HCT116 (cell line): ENCODE data around the gene ZNF426. TPM values are rescaled to one million over a fixed set of nuclear protein-coding genes. Genes with fewer than 3 reads are reported as not detected.

Experiments used
- ATAC-seq: fragments of 200-7000 bp; cut with Tn5 transposase; 2 replicates; pipeline ENCODE4 v1.9.1; 2020; ENCODE audit warnings: mild to moderate bottlenecking, moderate library complexity
- BruUV-seq: library from RNA; stranded (reverse); fragments of 400-500 nt; replicated peaks from 2 replicates; lab custom pipeline; 2021; lab: Mats Ljungman, UMichigan
- CTCF ChIA-PET: fragments of 300-600 bp; sonication (Branson Sonifier 250); formaldehyde crosslinking; loops from one replicate; lab custom pipeline; 2021; ENCODE audit warnings: antibody characterized with exemption; lab: Charles Lee
- POLR2A ChIA-PET: fragments of 300-600, 350-600 bp; sonication (Branson Sonifier 250); formaldehyde crosslinking; loops from one replicate; lab custom pipeline; 2021; ENCODE audit warnings: antibody characterized with exemption; lab: Charles Lee
- RAD21 ChIA-PET, 2 experiments: fragments of 300-600 bp; sonication (Branson Sonifier 250); formaldehyde crosslinking; loops; one replicate each; lab custom pipeline; 2023; ENCODE audit warnings: low total read pairs in 2 of 2; ENCODE audit not compliant: uncharacterized antibody in 2 of 2, unreplicated experiment in 2 of 2, low non-redundant PET in 1 of 2; lab: Charles Lee
- DNase-seq: peaks from one replicate; pipeline ENCODE4 v3.0.0-alpha.2; 2010; ENCODE audit warnings: low read depth, low spot score
- H2AFZ ChIP-seq: fragments of 200-600 bp; shearing (Covaris generic), sonication (generic); 2 replicates; pipeline ENCODE4 v1.6.1; 2017; ENCODE audit warnings: low read depth, mixed run types, mixed read lengths, antibody characterized with exemption, low read length; ENCODE audit not compliant: poor library complexity, severe bottlenecking
- H3K27ac ChIP-seq: 2 replicates; pipeline ENCODE4 v1.5.1; 2012; ENCODE audit warnings: low read depth, low read length
- H3K27me3 ChIP-seq: fragments of 200-600 bp; sonication (generic); 2 replicates; pipeline ENCODE4 v1.6.1; 2016; ENCODE audit warnings: mixed run types, low read length, mixed read lengths; ENCODE audit not compliant: insufficient read depth
- H3K36me3 ChIP-seq, 2 experiments: fragments of 200-500 bp in 1 of 2; fragments of 200-600 bp in 1 of 2; sonication (Bioruptor generic) in 1 of 2; sonication (generic) in 1 of 2; 2 replicates each; pipeline versions ENCODE4 v1.5.1 to v1.6.1; 2014 to 2016; ENCODE audit warnings: low read length in 2 of 2, inconsistent platforms in 1 of 2, mixed read lengths in 1 of 2, mixed run types in 1 of 2; ENCODE audit not compliant: insufficient read depth in 2 of 2, control insufficient read depth in 1 of 2
- H3K4me1 ChIP-seq, 2 experiments: fragments of 200-600 bp in 1 of 2; sonication (generic) in 1 of 2; 2 replicates each; pipeline versions ENCODE4 v1.5.1 to v1.6.1; 2012 to 2017; ENCODE audit warnings: low read length in 2 of 2, inconsistent platforms in 1 of 2, mild to moderate bottlenecking in 1 of 2, mixed read lengths in 1 of 2, mixed run types in 1 of 2, moderate library complexity in 1 of 2; ENCODE audit not compliant: insufficient read depth in 2 of 2, control insufficient read depth in 1 of 2
- H3K4me2 ChIP-seq: fragments of 200-600 bp; sonication (generic); 2 replicates; pipeline ENCODE4 v1.6.1; 2017; ENCODE audit warnings: mixed run types, low read length, mixed read lengths
- H3K4me3 ChIP-seq, 2 experiments: fragments of 200-600 bp in 1 of 2; sonication (generic) in 1 of 2; replicated peaks in 1 of 2; 2 replicates each; pipeline ENCODE4 v1.5.1; 2011 to 2016; ENCODE audit warnings: low read length in 2 of 2, control low read depth in 1 of 2, low read depth in 1 of 2, mild to moderate bottlenecking in 1 of 2, mixed read lengths in 1 of 2, mixed run types in 1 of 2
- H3K79me2 ChIP-seq: fragments of 200-600 bp; sonication (generic); 2 replicates; pipeline ENCODE4 v1.6.1; 2017; ENCODE audit warnings: mild to moderate bottlenecking, mixed run types, low read length, moderate library complexity, mixed read lengths; ENCODE audit not compliant: insufficient read depth
- H3K9ac ChIP-seq: fragments of 200-600 bp; sonication (generic); 2 replicates; pipeline ENCODE4 v1.6.1; 2016; ENCODE audit warnings: low read length, mixed read lengths
- H3K9me2 ChIP-seq: fragments of 200-600 bp; sonication (generic), shearing (Covaris generic); 2 replicates; pipeline ENCODE4 v1.6.1; 2017; ENCODE audit warnings: mixed run types, mild to moderate bottlenecking, moderate library complexity; ENCODE audit not compliant: insufficient read depth
- H3K9me3 ChIP-seq, 2 experiments: fragments of 200-500 bp in 1 of 2; fragments of 200-600 bp in 1 of 2; sonication (Bioruptor generic) in 1 of 2; sonication (generic) in 1 of 2; 2 replicates each; pipeline ENCODE4 v1.6.1; 2014 to 2017; ENCODE audit warnings: low read length in 2 of 2, mixed read lengths in 2 of 2, inconsistent platforms in 1 of 2, low read depth in 1 of 2, mild to moderate bottlenecking in 1 of 2, mixed run types in 1 of 2, moderate library complexity in 1 of 2; ENCODE audit not compliant: control insufficient read depth in 1 of 2, insufficient read depth in 1 of 2
- H4K20me1 ChIP-seq: fragments of 200-600 bp; sonication (generic), shearing (Covaris generic); 2 replicates; pipeline ENCODE4 v1.6.1; 2017; ENCODE audit warnings: mixed run types, mild to moderate bottlenecking, moderate library complexity; ENCODE audit not compliant: insufficient read depth
- CBX3 ChIP-seq: IDR thresholded peaks from 2 replicates; pipeline ENCODE4 v1.6.1; 2012; ENCODE audit warnings: low read depth
- EGR1 ChIP-seq: IDR thresholded peaks from 2 replicates; pipeline ENCODE4 v1.6.1; 2012; ENCODE audit warnings: low read depth
- ELF1 ChIP-seq: IDR thresholded peaks from 2 replicates; pipeline ENCODE4 v1.6.1; 2012; ENCODE audit warnings: low read depth, borderline replicate concordance
- EZH2 ChIP-seq: fragments of 200-600 bp; sonication (generic); IDR thresholded peaks from 2 replicates; pipeline ENCODE4 v1.6.1; 2017; ENCODE audit warnings: antibody characterized with exemption, mixed run types
- EZH2phosphoT487 ChIP-seq: fragments of 200-600 bp; IDR thresholded peaks from 2 replicates; pipeline ENCODE4 v1.6.1; 2018; ENCODE audit warnings: antibody characterized with exemption, borderline replicate concordance
- FOSL1 ChIP-seq: IDR thresholded peaks from 2 replicates; pipeline ENCODE4 v1.6.1; 2012; ENCODE audit warnings: low read depth
- JUND ChIP-seq: IDR thresholded peaks from 2 replicates; pipeline ENCODE4 v1.6.1; 2012
- MAX ChIP-seq: IDR thresholded peaks from 2 replicates; pipeline ENCODE4 v1.6.1; 2012
- POLR2AphosphoS5 ChIP-seq: IDR thresholded peaks from 2 replicates; pipeline ENCODE4 v1.6.1; 2011; ENCODE audit warnings: mild to moderate bottlenecking, low read depth, low read length, moderate library complexity
- RAD21 ChIP-seq: IDR thresholded peaks from 2 replicates; pipeline ENCODE4 v1.6.1; 2012; ENCODE audit warnings: low read depth, mild to moderate bottlenecking
- SIN3A ChIP-seq: IDR thresholded peaks from 2 replicates; pipeline ENCODE4 v1.6.1; 2012; ENCODE audit warnings: low read depth
- SP1 ChIP-seq: IDR thresholded peaks from 2 replicates; pipeline ENCODE4 v1.6.1; 2012; ENCODE audit warnings: low read depth
- SRF ChIP-seq: IDR thresholded peaks from 2 replicates; pipeline ENCODE4 v1.6.1; 2012; ENCODE audit warnings: low read depth
- TCF7L2 ChIP-seq: IDR thresholded peaks from 2 replicates; pipeline ENCODE4 v1.7.0; 2011; ENCODE audit warnings: borderline replicate concordance, inconsistent platforms; ENCODE audit not compliant: insufficient read depth, insufficient read length; ENCODE audit errors: extremely low read depth
- YY1 ChIP-seq: IDR thresholded peaks from 2 replicates; pipeline ENCODE4 v1.6.1; 2011; ENCODE audit warnings: low read length, low read depth, moderate library complexity, mild to moderate bottlenecking; ENCODE audit not compliant: insufficient replicate concordance; ENCODE audit errors: extremely low read depth
- ZNF274 ChIP-seq: fragments of 200-500 bp; sonication (Bioruptor generic); IDR thresholded peaks from 2 replicates; pipeline ENCODE4 v1.6.1; 2014; ENCODE audit warnings: mild to moderate bottlenecking, low read depth, low read length, inconsistent platforms
- intact Hi-C: fragments of 100-400 bp; cut with micrococcal nuclease; formaldehyde crosslinking; loops from 2 replicates; pipeline ENCODE4 v1.10.0; 2022
- total RNA-seq: library from RNA; stranded (reverse); gene quantifications from one replicate; pipeline ENCODE4 v1.2.1, GENCODE V29; 2021; ENCODE audit not compliant: unreplicated experiment
- TF ChIP-seq, protein P1 (sequence below), 3 experiments: fragments of 200-600 bp in 1 of 3; sonication (generic) in 1 of 3; IDR thresholded peaks in 2 of 3; conservative IDR thresholded peaks in 1 of 3; 2 replicates each; pipeline ENCODE4 v1.5.1; 2012 to 2017; ENCODE audit warnings: low read depth in 2 of 3, low read length in 2 of 3, antibody characterized with exemption in 1 of 3, borderline replicate concordance in 1 of 3, control low read depth in 1 of 3, mild to moderate bottlenecking in 1 of 3, mixed read lengths in 1 of 3, mixed run types in 1 of 3, moderate library complexity in 1 of 3; ENCODE audit not compliant: insufficient read depth in 1 of 3
- TF ChIP-seq, protein P2 (sequence below): IDR thresholded peaks from 2 replicates; pipeline ENCODE4 v1.6.1; 2011; ENCODE audit warnings: mild to moderate bottlenecking, low read length, moderate library complexity; ENCODE audit not compliant: insufficient replicate concordance; ENCODE audit errors: extremely low read depth
- TF ChIP-seq, protein P3 (sequence below): IDR thresholded peaks from 2 replicates; pipeline ENCODE4 v1.6.1; 2012; ENCODE audit warnings: low read depth

The ZNF426 gene
- total RNA-seq, 1 experiment from 2014 or later: 1.7 TPM

GRCh38 chr19:9552536-9553274 lies 14.3 kb upstream of the ZNF426 start:
- ChIA-PET POLR2A (no interaction called here), CTCF (no interaction called here), RAD21 (no interaction called here)

More at GRCh38 chr19:9552536-9553274, 14.3 kb upstream of the ZNF426 start:
- no peak for DNase-seq
- no peak overlapping the region for H3K9ac ChIP-seq
- peaks cover 9 to 16% of the 10 kb centered on the region in 2 experiments; a peak in 3 of 4 replicates for H3K9me3 ChIP-seq
- no TSS peak for BruUV-seq
- no peak overlapping the region for H2AFZ ChIP-seq
- H3K4me1 ChIP-seq: no peaks in the 10 kb centered on the region
- no peak overlapping the region for H3K4me2 ChIP-seq
- no peaks in the 10 kb centered on the region for H3K9me2 ChIP-seq
- H3K79me2 ChIP-seq: no peaks in the 10 kb centered on the region
- ATAC-seq: no peak
- no peaks in the 10 kb centered on the region for H3K27me3 ChIP-seq
- H3K27ac ChIP-seq: no peak overlapping the region
- TF ChIP-seq JUND: no peak
- no peak for TF ChIP-seq ZNF274
- TF ChIP-seq EZH2phosphoT487: no peak
- TF ChIP-seq, protein P1, sequence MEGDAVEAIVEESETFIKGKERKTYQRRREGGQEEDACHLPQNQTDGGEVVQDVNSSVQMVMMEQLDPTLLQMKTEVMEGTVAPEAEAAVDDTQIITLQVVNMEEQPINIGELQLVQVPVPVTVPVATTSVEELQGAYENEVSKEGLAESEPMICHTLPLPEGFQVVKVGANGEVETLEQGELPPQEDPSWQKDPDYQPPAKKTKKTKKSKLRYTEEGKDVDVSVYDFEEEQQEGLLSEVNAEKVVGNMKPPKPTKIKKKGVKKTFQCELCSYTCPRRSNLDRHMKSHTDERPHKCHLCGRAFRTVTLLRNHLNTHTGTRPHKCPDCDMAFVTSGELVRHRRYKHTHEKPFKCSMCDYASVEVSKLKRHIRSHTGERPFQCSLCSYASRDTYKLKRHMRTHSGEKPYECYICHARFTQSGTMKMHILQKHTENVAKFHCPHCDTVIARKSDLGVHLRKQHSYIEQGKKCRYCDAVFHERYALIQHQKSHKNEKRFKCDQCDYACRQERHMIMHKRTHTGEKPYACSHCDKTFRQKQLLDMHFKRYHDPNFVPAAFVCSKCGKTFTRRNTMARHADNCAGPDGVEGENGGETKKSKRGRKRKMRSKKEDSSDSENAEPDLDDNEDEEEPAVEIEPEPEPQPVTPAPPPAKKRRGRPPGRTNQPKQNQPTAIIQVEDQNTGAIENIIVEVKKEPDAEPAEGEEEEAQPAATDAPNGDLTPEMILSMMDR (IDR thresholded peaks at IDR 0.05 in 2 of 3, conservative IDR thresholded peaks at IDR 0.05 in 1 of 3; ENCODE audit: borderline replicate concordance in 1 of 3, insufficient read depth in 1 of 3, low read depth in 2 of 3, low read length in 2 of 3): no peak
- TF ChIP-seq TCF7L2: no peak
- no peak for TF ChIP-seq MAX
- TF ChIP-seq RAD21: no peak
- no peak for TF ChIP-seq EGR1
- no peak for TF ChIP-seq FOSL1
- no peak for TF ChIP-seq ELF1
- TF ChIP-seq CBX3: no peak
- TF ChIP-seq YY1: no peak
- TF ChIP-seq, protein P2, sequence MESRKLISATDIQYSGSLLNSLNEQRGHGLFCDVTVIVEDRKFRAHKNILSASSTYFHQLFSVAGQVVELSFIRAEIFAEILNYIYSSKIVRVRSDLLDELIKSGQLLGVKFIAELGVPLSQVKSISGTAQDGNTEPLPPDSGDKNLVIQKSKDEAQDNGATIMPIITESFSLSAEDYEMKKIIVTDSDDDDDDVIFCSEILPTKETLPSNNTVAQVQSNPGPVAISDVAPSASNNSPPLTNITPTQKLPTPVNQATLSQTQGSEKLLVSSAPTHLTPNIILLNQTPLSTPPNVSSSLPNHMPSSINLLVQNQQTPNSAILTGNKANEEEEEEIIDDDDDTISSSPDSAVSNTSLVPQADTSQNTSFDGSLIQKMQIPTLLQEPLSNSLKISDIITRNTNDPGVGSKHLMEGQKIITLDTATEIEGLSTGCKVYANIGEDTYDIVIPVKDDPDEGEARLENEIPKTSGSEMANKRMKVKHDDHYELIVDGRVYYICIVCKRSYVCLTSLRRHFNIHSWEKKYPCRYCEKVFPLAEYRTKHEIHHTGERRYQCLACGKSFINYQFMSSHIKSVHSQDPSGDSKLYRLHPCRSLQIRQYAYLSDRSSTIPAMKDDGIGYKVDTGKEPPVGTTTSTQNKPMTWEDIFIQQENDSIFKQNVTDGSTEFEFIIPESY: no peak
- no peak for TF ChIP-seq SP1
- no peak for TF ChIP-seq POLR2AphosphoS5
- TF ChIP-seq SRF: no peak
- TF ChIP-seq SIN3A: no peak
- TF ChIP-seq EZH2: no peak
- TF ChIP-seq, protein P3, sequence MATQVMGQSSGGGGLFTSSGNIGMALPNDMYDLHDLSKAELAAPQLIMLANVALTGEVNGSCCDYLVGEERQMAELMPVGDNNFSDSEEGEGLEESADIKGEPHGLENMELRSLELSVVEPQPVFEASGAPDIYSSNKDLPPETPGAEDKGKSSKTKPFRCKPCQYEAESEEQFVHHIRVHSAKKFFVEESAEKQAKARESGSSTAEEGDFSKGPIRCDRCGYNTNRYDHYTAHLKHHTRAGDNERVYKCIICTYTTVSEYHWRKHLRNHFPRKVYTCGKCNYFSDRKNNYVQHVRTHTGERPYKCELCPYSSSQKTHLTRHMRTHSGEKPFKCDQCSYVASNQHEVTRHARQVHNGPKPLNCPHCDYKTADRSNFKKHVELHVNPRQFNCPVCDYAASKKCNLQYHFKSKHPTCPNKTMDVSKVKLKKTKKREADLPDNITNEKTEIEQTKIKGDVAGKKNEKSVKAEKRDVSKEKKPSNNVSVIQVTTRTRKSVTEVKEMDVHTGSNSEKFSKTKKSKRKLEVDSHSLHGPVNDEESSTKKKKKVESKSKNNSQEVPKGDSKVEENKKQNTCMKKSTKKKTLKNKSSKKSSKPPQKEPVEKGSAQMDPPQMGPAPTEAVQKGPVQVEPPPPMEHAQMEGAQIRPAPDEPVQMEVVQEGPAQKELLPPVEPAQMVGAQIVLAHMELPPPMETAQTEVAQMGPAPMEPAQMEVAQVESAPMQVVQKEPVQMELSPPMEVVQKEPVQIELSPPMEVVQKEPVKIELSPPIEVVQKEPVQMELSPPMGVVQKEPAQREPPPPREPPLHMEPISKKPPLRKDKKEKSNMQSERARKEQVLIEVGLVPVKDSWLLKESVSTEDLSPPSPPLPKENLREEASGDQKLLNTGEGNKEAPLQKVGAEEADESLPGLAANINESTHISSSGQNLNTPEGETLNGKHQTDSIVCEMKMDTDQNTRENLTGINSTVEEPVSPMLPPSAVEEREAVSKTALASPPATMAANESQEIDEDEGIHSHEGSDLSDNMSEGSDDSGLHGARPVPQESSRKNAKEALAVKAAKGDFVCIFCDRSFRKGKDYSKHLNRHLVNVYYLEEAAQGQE: no peak
- intact Hi-C loops: no loop called here
- H3K36me3 ChIP-seq: no peaks in the 10 kb centered on the region
- no peak overlapping the region for H3K4me3 ChIP-seq
- H4K20me1 ChIP-seq: no peaks in the 10 kb centered on the region
